ENCODE measurements around the gene PTP4A2. TPM values are rescaled to one million over a fixed set of nuclear protein-coding genes. Genes with fewer than 3 reads are reported as not detected.

PTP4A2 gene
- total RNA-seq, 6 donors from 2014 or later = 71.6 to 279 (median 148) TPM

DNA sequence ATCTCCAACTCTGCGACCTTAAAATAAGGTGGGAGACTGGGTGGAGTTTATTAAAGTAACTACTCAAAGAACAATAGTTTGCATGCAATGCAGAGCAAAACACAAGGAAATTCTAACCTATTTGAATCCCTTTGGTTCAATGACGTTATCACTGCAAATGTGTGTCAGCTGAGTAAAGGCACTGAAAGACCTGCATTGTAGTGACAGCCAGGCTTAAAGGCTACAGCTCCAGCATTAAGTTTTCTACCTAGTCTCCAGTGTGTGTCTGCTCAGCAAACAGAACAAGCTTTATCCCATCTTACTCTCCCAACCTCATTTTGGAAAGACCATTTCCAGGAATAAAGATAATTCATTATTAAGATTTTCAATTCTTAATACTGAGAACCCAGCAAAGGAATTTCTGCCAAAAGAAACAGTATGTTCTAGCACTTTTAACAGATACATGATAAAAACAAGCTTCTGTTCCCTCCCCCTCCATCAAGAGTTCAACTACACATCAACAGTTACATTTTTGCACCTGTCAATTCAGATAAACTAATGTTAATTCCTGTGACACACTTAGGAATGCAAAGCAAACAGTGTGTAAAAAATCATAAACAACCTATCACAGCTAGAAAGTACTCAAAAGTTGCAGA is 14.2 kb downstream of the PTP4A2 start:
- no peak for DNase-seq
- H3K36me3 ChIP-seq = peaks cover 0 to 7% (median 0%) of the 10 kb centered on the region in 4 donors
- H3K27ac ChIP-seq = peak overlapping the region in 2 of 4 donors; percentile 13 to 40
- WGBS, 2 donors = 63 to 69% methylated on average over 2 of the region's 2 CpGs
- H3K4me3 ChIP-seq = no peak overlapping the region
- H3K9me3 ChIP-seq = no peaks in the 10 kb centered on the region
- TF ChIP-seq POLR2A (IDR thresholded peaks at IDR 0.05) = no peak
- TF ChIP-seq POLR2AphosphoS5 (IDR thresholded peaks at IDR 0.05) = no peak
- no peak for TF ChIP-seq CTCF (IDR thresholded peaks at IDR 0.05)
- no peak for TF ChIP-seq EP300 (IDR thresholded peaks at IDR 0.05)
- no peak for ATAC-seq (ENCODE audit: low FRiP score in 2 of 2)
- H3K27me3 ChIP-seq = no peaks in the 10 kb centered on the region
- peaks cover 73 to 85% (median 81%) of the 10 kb centered on the region in 4 donors for H3K4me1 ChIP-seq

GRCh38 chr1:31920956-31921355 is 17.2 kb downstream of the PTP4A2 start:
- no peaks in the 10 kb centered on the region for H3K9me3 ChIP-seq
- peaks cover 0 to 34% (median 9%) of the 10 kb centered on the region in 4 donors for H3K36me3 ChIP-seq
- TF ChIP-seq CTCF (IDR thresholded peaks at IDR 0.05) (no peak), POLR2A (IDR thresholded peaks at IDR 0.05) (no peak), EP300 (IDR thresholded peaks at IDR 0.05) (no peak), POLR2AphosphoS5 (IDR thresholded peaks at IDR 0.05) (no peak)
- H3K27me3 ChIP-seq = no peaks in the 10 kb centered on the region
- peaks cover 42 to 55% (median 51%) of the 10 kb centered on the region in 4 donors for H3K4me1 ChIP-seq
- H3K4me3 ChIP-seq = no peak overlapping the region
- ATAC-seq (ENCODE audit: low FRiP score in 2 of 2) (peak in 1 of 2 donors; percentile 43), DNase-seq (no peak)
- H3K27ac ChIP-seq = peak overlapping the region in 3 of 4 donors; percentile 39 to 72 (median 42)
- whole genome bisulfite sequencing, 2 donors = 29 to 48% methylated on average over 2 of the region's 2 CpGs

DNA sequence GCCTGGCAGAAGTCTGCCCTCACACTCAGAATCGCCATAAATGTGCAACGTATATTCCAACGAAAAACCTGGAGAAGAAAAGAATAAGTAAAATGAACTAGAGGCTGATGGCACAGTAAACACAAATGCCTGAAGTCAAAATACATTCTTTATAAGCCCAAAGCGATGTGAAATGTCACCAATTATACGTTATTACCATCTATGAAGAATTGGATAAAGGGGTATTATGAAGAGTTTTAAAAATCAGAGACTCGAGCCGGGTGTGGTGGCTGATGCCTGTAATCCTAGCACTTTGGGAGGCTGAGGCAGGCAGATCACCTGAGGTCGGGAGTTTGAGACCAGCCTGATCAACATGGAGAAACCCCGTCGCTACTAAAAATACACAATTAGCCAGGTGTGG is 18.6 kb downstream of the PTP4A2 start:
- Histone ChIP-seq H3K4me1 (peaks cover 28 to 42% (median 38%) of the 10 kb centered on the region in 4 donors), H3K4me3 (no peak overlapping the region), H3K36me3 (peaks cover 3 to 48% (median 16%) of the 10 kb centered on the region in 4 donors), H3K9me3 (no peaks in the 10 kb centered on the region), H3K27me3 (no peaks in the 10 kb centered on the region), H3K27ac (no peak overlapping the region)
- WGBS, 2 donors = 95 to 97% methylated on average over 10 of the region's 10 CpGs
- ATAC-seq (ENCODE audit: low FRiP score in 2 of 2) = no peak
- no peak for TF ChIP-seq POLR2AphosphoS5 (IDR thresholded peaks at IDR 0.05)
- no peak for TF ChIP-seq CTCF (IDR thresholded peaks at IDR 0.05)
- TF ChIP-seq POLR2A (IDR thresholded peaks at IDR 0.05) = no peak
- DNase-seq = no peak

- Histone ChIP-seq H3K9me3 (no peaks in the 10 kb centered on the region), H3K27me3 (no peaks in the 10 kb centered on the region), H3K27ac (no peak overlapping the region), H3K4me1 (peaks cover 17 to 21% (median 18%) of the 10 kb centered on the region in 4 donors), H3K4me3 (no peak overlapping the region), H3K36me3 (peaks cover 3 to 84% (median 24%) of the 10 kb centered on the region in 4 donors)
- no peak for DNase-seq
- no peak for TF ChIP-seq POLR2A (IDR thresholded peaks at IDR 0.05)
- no peak for ATAC-seq (ENCODE audit: low FRiP score in 2 of 2)
- 88 to 93% methylated on average over 4 of the region's 4 CpGs for WGBS, 2 donors
These were observed 22.7 kb downstream of the PTP4A2 start for GRCh38 chr1:31915438-31915837.

DNA sequence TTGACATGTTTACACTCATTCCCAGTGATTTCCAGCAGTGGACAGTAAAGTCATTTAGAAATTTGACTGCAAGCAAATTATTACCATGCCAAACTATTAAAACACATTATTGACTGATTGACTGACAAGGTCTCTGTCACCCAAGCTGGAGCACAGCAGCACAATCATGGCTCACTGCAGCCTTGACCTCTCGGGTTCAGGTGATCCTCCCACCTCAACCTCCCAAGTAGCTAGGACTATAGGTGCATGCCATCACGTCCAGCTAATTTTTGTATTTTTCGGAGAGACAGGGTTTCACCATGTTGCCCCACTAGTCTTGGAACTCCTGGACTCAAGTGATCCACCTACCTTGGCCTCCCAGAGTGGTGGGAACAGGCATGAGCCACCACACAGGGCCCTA is 24.2 kb downstream of the PTP4A2 start:
- peaks cover 15 to 24% (median 18%) of the 10 kb centered on the region in 4 donors for H3K4me1 ChIP-seq
- DNase-seq (no peak), ATAC-seq (ENCODE audit: low FRiP score in 2 of 2) (no peak)
- no peak overlapping the region for H3K27ac ChIP-seq
- TF ChIP-seq CTCF (IDR thresholded peaks at IDR 0.05) (no peak), POLR2AphosphoS5 (IDR thresholded peaks at IDR 0.05) (no peak), EP300 (IDR thresholded peaks at IDR 0.05) (no peak), POLR2A (IDR thresholded peaks at IDR 0.05) (no peak)
- WGBS, 2 donors = 92 to 100% methylated on average over 3 of the region's 3 CpGs
- H3K27me3 ChIP-seq = no peaks in the 10 kb centered on the region
- H3K4me3 ChIP-seq = no peak overlapping the region
- peaks cover 12 to 90% (median 33%) of the 10 kb centered on the region in 4 donors for H3K36me3 ChIP-seq
- no peaks in the 10 kb centered on the region for H3K9me3 ChIP-seq

All from upper lobe of left lung (tissue), 6 donors.